Fibroblast of lung (primary cell): ENCODE measurements around the gene PTPRF. TPM values are rescaled to one million over a fixed set of nuclear protein-coding genes. Genes with fewer than 3 reads are reported as not detected.

ENCODE experiments used
- DNase-seq, 2 donors: peaks; one replicate each; pipeline versions ENCODE4 v3.0.0 to v3.0.0-alpha.2; 2010; ENCODE audit warnings: low read depth in 2 of 2
- H2AFZ ChIP-seq: 2 replicates; pipeline ENCODE4 v1.5.1; 2012; ENCODE audit warnings: low read length, control low read depth, inconsistent platforms
- H3K27ac ChIP-seq: 2 replicates; pipeline ENCODE4 v1.5.1; 2011; ENCODE audit warnings: low read length, control low read depth; ENCODE audit not compliant: insufficient read depth
- H3K27me3 ChIP-seq: 2 replicates; pipeline ENCODE4 v1.5.1; 2011; ENCODE audit warnings: mild to moderate bottlenecking, low read length; ENCODE audit not compliant: control insufficient read depth, insufficient read depth
- H3K36me3 ChIP-seq: 2 replicates; pipeline ENCODE4 v1.5.1; 2011; ENCODE audit warnings: low read length; ENCODE audit not compliant: control insufficient read depth, insufficient read depth
- H3K4me1 ChIP-seq: 2 replicates; pipeline ENCODE4 v1.5.1; 2011; ENCODE audit warnings: low read length; ENCODE audit not compliant: control insufficient read depth, insufficient read depth; ENCODE audit errors: extremely low read depth
- H3K4me2 ChIP-seq: 2 replicates; pipeline ENCODE4 v1.5.1; 2011; ENCODE audit warnings: low read length, control low read depth; ENCODE audit not compliant: insufficient read depth; ENCODE audit errors: extremely low read depth
- H3K4me3 ChIP-seq, 4 experiments: fragments of 200-600 bp in 1 of 4; sonication (generic) in 1 of 4; replicated peaks in 1 of 4; 2 replicates each; pipeline ENCODE4 v1.5.1; 2011 to 2016; ENCODE audit warnings: low read length in 4 of 4, low read depth in 3 of 4, mild to moderate bottlenecking in 3 of 4, control low read depth in 2 of 4, inconsistent platforms in 1 of 4, mixed read lengths in 1 of 4; ENCODE audit not compliant: insufficient read depth in 1 of 4; ENCODE audit errors: control extremely low read depth in 1 of 4
- H3K79me2 ChIP-seq: 2 replicates; pipeline ENCODE4 v1.5.1; 2012; ENCODE audit warnings: mild to moderate bottlenecking, low read length, inconsistent platforms; ENCODE audit not compliant: control insufficient read depth, insufficient read depth
- H3K9ac ChIP-seq: 2 replicates; pipeline ENCODE4 v1.5.1; 2011; ENCODE audit warnings: mild to moderate bottlenecking, low read length, control low read depth; ENCODE audit not compliant: insufficient read depth
- H3K9me3 ChIP-seq: 2 replicates; pipeline ENCODE4 v1.5.1; 2012; ENCODE audit warnings: low read depth, low read length; ENCODE audit not compliant: control insufficient read depth, insufficient read depth
- H4K20me1 ChIP-seq: 2 replicates; pipeline ENCODE4 v1.5.1; 2011; ENCODE audit warnings: low read length; ENCODE audit not compliant: control insufficient read depth, insufficient read depth; ENCODE audit errors: extremely low read depth
- EZH2 ChIP-seq: IDR thresholded peaks from 2 replicates; pipeline ENCODE4 v1.5.1; 2012; ENCODE audit warnings: low read length, control low read depth, mild to moderate bottlenecking; ENCODE audit errors: missing control alignments
- polyA plus RNA-seq, 2 donors: library from polyadenylated mRNA; depleted of rRNA in 1 of 2; stranded (reverse) in 1 of 2; unstranded in 1 of 2; fragments of >200 nt; gene quantifications; 2 replicates each; pipeline ENCODE4 v1.2.1, GENCODE V29; 2011 to 2012; ENCODE audit warnings: missing spikeins in 1 of 2
- total RNA-seq: library from RNA; depleted of rRNA; stranded (reverse); fragments of >200 nt; gene quantifications from 2 replicates; pipeline ENCODE4 v1.2.1, GENCODE V29; 2014
- TF ChIP-seq, protein P1 (sequence below), 2 donors: IDR thresholded peaks in 1 of 2; conservative IDR thresholded peaks in 1 of 2; 1 replicate in 1 of 2; 2 replicates in 1 of 2; pipeline ENCODE4 v1.5.1; 2011 to 2012; ENCODE audit warnings: low read length in 2 of 2, control low read depth in 1 of 2, inconsistent platforms in 1 of 2, low read depth in 1 of 2, mild to moderate bottlenecking in 1 of 2

Gene PTPRF
- total and polyA plus RNA-seq, 2 donors (not counting 1 experiment from before 2014, with no cell fraction given): 45.2 to 52.0 TPM

DNA sequence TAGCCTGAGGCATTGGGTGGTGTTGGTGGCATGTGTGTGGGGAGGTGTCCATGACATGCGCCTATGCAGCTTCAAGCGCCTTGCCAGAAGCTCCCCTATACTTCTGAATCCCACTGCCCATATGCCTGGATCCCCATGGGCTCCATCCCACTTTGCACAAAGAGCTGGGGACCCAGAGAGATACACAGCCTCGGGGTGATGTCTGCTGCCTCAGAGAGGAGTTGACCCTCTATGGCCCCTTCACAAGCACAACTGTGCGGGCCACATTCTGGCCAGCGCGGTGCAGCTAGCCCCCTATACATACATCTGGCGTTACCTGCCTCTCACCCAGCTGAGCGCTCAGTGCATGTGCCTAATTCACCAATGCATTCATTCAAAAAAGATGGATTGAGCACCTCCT, 9.6 kb upstream of the PTPRF start:
- H4K20me1 ChIP-seq: no peaks in the 10 kb centered on the region
- H3K4me2 ChIP-seq: no peak overlapping the region
- no peaks in the 10 kb centered on the region for H3K9me3 ChIP-seq
- no peak overlapping the region for H2AFZ ChIP-seq
- no peaks in the 10 kb centered on the region for H3K79me2 ChIP-seq
- no peaks in the 10 kb centered on the region for H3K36me3 ChIP-seq
- H3K4me3 ChIP-seq: no peak overlapping the region
- peaks cover 5% of the 10 kb centered on the region for H3K4me1 ChIP-seq
- TF ChIP-seq, protein P1, sequence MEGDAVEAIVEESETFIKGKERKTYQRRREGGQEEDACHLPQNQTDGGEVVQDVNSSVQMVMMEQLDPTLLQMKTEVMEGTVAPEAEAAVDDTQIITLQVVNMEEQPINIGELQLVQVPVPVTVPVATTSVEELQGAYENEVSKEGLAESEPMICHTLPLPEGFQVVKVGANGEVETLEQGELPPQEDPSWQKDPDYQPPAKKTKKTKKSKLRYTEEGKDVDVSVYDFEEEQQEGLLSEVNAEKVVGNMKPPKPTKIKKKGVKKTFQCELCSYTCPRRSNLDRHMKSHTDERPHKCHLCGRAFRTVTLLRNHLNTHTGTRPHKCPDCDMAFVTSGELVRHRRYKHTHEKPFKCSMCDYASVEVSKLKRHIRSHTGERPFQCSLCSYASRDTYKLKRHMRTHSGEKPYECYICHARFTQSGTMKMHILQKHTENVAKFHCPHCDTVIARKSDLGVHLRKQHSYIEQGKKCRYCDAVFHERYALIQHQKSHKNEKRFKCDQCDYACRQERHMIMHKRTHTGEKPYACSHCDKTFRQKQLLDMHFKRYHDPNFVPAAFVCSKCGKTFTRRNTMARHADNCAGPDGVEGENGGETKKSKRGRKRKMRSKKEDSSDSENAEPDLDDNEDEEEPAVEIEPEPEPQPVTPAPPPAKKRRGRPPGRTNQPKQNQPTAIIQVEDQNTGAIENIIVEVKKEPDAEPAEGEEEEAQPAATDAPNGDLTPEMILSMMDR (conservative IDR thresholded peaks at IDR 0.05 in 1 of 2, IDR thresholded peaks at IDR 0.05 in 1 of 2; ENCODE audit: low read depth in 1 of 2, low read length in 2 of 2): no peak
- no peak for TF ChIP-seq EZH2
- DNase-seq: no peak
- no peak overlapping the region for H3K9ac ChIP-seq
- no peak overlapping the region for H3K27ac ChIP-seq
- no peaks in the 10 kb centered on the region for H3K27me3 ChIP-seq

DNA sequence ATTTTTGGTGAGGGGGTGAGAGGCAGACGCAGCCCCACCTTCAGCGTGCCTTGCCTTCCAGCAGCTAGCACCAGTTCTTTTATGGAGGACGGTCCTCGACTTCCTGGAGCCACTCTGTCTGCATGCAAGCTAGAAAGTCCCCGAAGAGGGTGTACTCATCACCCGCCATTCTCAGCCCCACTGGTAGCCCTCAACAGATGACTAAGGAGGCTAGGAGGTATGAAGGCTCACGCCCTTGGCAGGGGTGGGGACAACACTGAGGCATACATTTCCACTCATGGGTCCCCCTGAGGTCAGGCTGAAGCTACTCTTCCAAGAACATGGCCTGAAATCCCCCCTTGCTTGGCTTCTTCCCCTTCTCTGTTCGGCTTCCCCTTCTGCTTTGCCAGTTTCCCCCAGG, 8.9 kb upstream of the PTPRF start:
- H3K79me2 ChIP-seq: no peaks in the 10 kb centered on the region
- H3K27me3 ChIP-seq: no peaks in the 10 kb centered on the region
- H3K4me3 ChIP-seq: no peak overlapping the region
- DNase-seq: no peak
- no peak overlapping the region for H2AFZ ChIP-seq
- no peak overlapping the region for H3K9ac ChIP-seq
- no peaks in the 10 kb centered on the region for H3K9me3 ChIP-seq
- no peaks in the 10 kb centered on the region for H4K20me1 ChIP-seq
- H3K36me3 ChIP-seq: no peaks in the 10 kb centered on the region
- no peak for TF ChIP-seq EZH2
- TF ChIP-seq, protein P1 (conservative IDR thresholded peaks at IDR 0.05 in 1 of 2, IDR thresholded peaks at IDR 0.05 in 1 of 2; ENCODE audit: low read depth in 1 of 2, low read length in 2 of 2): no peak
- H3K4me2 ChIP-seq: no peak overlapping the region
- peaks cover 5% of the 10 kb centered on the region for H3K4me1 ChIP-seq
- H3K27ac ChIP-seq: no peak overlapping the region

- H3K4me3 ChIP-seq: no peak overlapping the region
- no peaks in the 10 kb centered on the region for H3K27me3 ChIP-seq
- peaks cover 5% of the 10 kb centered on the region for H3K4me1 ChIP-seq
- no peaks in the 10 kb centered on the region for H3K79me2 ChIP-seq
- no peak overlapping the region for H3K9ac ChIP-seq
- H4K20me1 ChIP-seq: no peaks in the 10 kb centered on the region
- no peaks in the 10 kb centered on the region for H3K36me3 ChIP-seq
- no peak overlapping the region for H2AFZ ChIP-seq
- no peak for DNase-seq
- H3K4me2 ChIP-seq: no peak overlapping the region
- TF ChIP-seq EZH2: no peak
- TF ChIP-seq, protein P1 (conservative IDR thresholded peaks at IDR 0.05 in 1 of 2, IDR thresholded peaks at IDR 0.05 in 1 of 2; ENCODE audit: low read depth in 1 of 2, low read length in 2 of 2): no peak
- no peaks in the 10 kb centered on the region for H3K9me3 ChIP-seq
- no peak overlapping the region for H3K27ac ChIP-seq
These were observed 8.3 kb upstream of the PTPRF start for GRCh38 chr1:43522431-43522775.
